HG03457 (cell line): Measurements from ENCODE around the gene NMUR1.

Source experiments
- ATAC-seq: cut with Tn5 transposase; IDR thresholded peaks from one replicate; pipeline ENCODE4 v1.9.1; 2021; ENCODE audit warnings: moderate number of reproducible peaks; ENCODE audit not compliant: unreplicated experiment

Gene NMUR1

DNA sequence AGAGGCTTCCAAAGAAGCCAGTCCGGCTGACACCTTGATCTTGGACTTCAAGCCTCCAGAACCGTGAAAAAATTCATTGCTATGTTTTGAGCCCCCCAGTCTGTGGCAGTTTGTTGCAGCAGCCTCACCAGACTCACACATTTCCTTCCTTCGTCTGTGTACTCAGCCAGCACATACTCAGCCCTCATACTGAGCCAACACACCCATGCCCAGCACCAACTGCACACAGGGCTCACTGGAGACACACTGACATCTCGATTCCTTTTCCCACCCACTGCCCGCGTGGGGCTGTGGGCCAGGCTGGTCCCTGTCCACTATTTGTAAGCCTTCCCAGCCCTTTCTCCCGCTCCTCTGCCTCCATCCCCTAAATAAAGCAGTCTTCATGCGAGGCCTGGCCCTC is 24.1 kb upstream of the NMUR1 start:
- no peak for ATAC-seq

DNA sequence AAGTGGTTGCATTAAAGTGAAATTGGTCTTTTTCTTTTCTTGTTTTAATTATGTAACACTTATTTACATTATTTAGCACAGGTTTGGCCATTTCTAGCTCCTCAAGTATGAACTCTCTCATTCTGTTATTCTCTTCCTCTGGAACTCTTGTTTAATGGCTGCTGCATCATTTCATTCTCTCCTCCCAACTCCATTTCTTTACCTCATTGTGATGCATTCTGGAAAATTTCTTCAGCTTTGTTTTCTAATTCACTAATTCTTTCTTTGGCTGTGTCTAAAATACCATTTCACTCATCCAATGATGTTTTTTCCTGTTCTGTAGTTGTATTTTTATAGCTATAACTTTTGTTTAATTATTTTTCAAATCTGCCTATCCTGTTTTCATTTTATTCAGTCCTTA is 22.5 kb upstream of the NMUR1 start:
- no peak for ATAC-seq

DNA sequence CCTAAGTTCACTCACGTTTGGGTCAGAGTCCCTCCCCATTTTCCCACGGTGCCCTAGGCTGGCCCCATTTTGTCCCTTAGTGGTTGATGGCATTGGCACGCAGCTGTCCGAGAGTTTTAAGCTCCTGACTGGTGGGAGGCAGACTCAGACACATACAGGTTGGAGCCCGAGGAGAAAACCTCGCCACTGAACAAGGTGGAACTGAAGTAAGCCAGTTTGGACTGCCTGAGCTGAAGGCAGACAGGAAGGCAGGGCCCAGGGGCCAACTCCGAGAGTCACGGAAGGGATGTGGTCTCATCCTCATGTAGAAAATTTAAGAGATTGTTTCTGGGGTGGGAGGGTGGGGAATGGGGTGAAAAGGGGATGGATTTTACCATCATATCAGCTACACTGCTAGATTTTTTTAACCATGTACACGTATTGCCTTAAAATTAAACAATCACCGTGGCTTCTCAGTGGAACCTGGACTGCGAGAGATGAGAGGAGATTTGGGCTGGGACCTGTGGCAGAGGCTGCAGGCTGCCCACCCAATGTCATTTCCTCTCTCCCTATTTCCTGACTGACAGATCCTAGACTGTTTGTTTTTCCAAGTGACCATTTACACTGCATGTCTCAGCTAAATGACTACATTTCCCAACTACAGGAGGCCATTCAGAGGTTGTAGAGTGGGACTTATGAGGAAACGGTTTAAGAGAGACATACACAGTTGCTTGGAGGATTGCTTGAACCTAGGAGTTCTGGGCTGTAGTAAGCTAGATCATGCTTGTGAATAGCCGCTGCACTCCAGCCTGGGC is 19.4 kb upstream of the NMUR1 start:
- ATAC-seq, result no peak

DNA sequence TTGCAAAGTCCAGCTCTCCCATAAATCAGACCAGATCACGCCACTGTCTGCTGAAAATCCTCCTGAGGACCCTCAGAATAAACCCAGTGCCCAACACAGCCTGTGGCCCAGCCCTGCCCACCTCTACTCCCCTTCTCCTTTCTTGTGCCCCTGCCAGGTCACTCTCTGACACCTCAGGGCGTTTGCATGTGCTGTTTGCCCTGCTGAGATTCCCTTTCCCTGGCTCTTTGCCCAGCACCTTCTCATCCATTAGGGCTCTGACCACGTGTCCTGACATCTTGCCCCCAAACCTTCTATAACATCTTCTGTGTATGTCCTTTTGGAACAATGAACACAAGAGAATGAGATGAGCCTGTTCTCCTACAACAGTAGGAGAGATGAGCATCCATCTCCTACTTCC is 18.5 kb upstream of the NMUR1 start:
- ATAC-seq, result no peak

DNA sequence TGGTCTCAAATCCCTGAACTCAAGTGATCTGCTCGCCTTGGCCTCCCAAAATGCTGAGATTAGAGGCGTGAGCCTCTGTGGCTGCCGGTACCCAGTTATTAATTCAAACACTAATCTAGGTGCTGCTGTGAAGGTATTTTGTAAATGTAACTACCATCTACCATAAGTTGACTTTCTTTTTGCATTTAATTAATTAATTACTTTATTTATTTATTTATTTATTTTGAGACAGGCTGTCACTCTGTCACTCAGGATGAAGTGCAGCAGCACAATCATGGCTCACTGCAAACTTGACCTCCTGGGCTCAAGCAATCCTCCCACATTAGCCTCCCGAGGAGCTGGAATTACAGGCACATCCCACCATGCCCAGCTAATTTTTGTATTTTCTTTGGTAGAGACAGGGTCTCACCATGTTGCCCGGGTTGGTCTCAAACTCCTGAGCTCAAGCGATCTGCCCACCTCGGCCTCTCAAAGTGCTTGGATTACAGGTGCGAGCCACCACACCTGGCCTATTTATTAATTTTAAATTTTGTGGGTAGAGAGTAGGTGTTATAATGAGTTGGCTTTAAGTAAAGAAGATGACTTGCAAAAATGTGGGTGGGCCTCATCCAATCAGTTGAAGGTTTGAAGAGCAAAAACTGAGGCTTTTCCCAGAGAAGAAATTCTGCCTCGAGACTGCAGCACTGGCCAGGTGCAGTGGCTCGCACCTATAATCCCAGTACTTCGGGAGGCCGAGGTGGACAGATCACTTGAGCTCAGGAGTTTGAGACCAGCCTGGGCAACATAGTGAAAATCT is 17.3 kb upstream of the NMUR1 start:
- no peak for ATAC-seq

DNA sequence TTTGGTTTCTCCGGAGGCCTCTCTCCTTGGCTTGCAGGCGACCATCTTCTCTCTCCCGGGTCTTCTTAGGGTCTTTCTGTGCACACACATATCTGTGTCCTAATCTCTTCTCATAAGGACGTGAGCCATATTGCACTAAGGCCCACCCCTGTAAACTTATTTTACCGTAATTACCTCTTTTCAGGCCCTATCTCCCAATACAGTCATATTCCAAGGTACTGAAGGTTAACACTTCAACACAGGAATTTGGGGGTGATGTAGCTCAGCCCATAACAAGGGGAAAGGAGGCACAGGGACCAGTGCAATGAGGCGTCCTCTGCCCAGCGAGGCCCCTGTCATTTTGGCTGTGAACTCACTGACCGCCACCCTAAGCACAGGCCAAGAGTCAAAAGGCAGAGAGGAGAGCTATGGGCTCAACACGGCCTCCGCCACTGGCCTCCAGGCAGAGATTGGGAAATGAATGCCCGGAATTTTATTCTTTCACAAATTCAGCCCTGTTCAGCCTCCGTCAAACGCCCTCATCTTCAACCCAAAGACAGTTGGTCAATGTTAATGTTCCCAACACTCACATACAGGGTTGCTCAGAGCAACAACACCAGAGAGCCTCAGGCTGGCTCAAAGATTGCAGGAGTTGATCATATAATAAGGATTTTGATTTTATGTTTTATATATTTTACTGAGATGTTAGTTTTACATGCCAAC is 15.9 kb upstream of the NMUR1 start:
- no peak for ATAC-seq

DNA sequence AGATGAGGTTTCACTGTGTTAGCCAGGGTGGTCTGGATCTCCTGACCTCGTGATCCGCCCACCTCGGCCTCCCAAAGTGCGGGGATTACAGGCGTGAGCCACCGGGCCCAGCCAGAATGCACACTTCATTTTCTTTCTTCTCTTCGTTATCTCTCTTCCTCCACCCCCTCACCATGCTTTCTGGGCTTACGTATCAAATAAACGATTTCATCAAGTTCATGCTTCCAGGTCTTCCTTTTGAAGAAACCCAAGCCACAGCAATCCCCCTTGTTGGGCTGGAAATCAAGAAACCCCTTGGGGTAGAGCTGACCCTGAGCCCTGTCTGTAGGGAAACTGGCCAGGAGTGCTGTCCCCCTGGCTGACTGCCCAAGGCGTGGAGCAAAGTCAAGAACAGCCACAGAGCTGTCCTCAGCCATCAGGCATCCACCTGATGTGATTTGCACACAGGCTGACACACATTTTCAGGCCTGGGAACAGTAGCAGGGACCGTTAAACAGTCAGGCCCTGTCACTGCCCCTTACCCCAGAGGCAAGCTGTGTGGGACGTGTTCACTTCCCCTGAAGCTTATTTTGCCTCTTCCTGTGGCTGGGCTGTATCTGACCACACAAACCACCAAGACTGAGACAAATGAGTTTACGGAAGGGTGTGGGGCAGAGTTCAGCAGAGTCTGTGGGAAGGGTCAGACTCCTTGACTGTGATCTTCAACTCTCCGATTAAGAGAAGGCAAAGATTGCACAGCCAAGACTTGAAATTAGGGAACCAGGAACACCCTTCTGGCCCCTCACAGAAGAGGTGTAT is 15.1 kb upstream of the NMUR1 start:
- ATAC-seq, result peak; percentile 98

DNA sequence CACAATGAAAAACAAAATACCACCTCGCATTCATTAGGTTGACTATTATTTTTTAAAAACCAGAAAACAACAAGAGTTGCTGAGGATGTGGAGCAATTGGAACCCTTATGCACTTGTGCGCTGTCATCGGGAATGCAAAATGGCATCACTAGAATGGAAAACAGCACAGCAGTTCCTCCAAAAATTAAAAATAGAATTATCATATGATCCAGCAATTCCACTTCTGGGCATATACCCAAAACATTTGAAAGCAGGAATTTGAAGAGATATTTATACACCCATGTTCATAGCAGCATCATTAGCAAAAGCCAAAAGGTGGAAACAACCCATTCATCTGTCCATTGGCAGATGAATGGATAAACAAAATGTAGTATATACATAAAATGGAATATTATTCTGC is 11.9 kb upstream of the NMUR1 start:
- no peak for ATAC-seq

DNA sequence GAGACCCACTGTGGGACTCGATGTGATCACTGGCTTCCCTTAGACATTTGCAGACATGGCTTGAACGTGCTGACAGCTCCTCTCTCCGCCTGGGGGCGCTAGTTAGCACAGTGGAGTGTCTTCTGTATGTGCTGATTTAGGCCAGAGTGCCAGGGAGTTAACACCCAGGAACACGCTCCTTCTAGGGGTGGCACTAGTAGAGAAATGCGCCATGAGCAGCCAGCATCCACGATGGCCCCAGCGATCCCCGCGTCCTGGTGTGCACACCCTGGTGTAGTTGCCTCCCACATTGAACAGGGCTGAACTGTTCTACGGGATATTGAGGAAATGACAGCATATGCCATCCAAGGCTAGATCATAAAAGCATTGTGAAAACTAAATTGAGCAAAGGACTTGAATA is 11.4 kb upstream of the NMUR1 start:
- ATAC-seq, result no peak

DNA sequence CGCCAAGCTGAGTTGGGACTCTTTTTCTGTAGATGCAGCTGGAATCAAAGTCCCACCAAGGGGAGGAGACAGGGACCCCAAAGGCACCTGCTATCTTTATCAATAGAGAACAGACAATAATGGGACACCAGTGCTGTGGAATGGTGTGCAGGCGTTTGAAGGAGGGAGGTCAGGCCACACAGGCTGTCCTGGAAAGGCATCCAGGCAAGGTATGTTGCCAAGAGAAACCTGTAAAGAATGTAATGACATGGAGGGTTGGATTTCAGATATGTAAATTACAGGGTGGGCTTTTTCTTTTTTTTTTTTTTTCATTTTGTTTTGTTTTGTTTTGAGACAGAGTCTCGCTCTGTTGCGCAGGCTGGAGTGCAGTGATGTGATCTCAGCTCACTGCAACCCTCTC is 9.7 kb upstream of the NMUR1 start:
- ATAC-seq, result no peak

DNA sequence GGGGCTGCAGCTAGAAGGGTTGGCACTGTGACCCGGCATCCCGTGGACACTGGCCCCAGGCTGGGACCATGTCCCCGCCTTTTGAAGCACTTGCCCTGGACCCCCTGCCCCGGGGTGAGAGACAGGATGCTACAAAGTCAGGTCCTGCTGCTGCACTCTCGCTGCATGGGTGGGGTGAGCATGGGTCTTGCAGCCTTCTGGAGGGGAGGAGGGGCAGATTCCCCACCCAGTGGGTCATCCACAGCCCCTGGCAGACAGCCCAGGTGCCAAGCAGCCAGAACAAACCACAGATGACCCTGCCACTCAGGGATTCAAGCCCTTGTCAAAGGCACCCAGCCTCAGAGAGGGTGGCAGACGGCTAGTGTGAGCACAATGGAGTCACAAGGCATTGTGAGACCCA is 5.7 kb upstream of the NMUR1 start:
- ATAC-seq, result no peak

DNA sequence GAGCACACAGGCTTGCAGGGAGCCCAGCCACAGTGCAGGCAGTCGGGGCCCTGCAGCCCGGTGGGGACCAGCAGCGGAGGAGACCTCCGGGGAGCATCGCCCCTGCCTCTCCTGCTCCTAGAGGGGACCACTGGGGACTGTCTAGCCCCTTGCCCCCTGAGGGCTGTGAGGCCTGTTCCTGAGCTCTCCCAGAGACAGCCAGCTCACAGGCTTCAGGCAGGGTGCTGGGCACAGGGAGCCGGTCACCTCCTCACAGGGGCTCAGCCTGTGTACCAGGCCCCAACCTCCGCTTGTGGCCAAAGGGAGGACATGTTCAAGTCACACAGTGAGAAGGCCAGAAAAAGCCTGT is 3.5 kb upstream of the NMUR1 start:
- no peak for ATAC-seq

DNA sequence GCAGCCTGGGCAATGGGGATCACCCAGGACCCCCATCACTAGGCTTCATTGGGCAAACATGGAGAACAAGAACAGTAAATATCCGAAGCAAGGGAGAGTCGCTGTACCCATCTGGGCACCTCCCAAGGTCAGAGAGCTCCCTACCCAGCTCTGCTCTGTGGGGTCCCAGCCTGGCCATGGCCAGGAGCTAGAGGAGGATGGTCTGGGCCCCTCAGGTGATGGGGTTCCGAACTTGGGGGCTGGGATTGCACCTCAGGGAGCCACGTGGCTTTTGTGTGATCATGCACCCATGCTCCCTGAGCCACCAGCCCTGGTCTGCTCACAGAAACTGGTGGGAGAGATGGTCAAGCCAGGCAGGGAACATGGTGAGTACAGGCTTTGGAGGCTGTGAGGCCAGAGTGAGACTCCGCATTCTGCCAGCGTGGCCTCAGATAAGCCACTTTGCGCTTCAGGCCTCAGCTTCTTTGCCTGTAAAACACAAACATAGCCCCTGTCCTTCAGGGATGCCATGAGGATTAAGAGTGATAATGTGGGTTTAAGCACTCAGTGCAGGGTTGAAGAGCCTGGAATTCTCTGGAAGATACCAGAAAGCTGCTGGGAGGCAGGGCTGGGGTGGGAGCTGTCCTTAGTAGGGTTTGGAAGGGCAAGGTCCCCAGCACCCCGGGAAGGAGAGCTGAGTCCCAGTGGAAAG is 3.0 kb upstream of the NMUR1 start:
- ATAC-seq, result no peak

DNA sequence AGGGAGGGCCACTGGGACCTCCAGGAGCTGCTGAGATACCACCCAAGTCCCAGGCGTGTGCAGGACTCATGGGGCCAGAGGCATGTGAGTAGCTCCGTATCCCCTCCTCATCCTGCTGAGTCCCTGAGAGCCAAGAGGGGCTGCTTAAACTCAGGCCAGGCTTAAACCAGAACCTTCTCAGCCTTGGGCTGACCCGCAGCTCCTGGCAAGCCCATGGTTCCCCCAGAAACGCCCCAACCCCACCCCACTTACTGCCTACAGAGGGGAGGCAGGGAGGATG is 2.5 kb upstream of the NMUR1 start:
- ATAC-seq, result no peak

DNA sequence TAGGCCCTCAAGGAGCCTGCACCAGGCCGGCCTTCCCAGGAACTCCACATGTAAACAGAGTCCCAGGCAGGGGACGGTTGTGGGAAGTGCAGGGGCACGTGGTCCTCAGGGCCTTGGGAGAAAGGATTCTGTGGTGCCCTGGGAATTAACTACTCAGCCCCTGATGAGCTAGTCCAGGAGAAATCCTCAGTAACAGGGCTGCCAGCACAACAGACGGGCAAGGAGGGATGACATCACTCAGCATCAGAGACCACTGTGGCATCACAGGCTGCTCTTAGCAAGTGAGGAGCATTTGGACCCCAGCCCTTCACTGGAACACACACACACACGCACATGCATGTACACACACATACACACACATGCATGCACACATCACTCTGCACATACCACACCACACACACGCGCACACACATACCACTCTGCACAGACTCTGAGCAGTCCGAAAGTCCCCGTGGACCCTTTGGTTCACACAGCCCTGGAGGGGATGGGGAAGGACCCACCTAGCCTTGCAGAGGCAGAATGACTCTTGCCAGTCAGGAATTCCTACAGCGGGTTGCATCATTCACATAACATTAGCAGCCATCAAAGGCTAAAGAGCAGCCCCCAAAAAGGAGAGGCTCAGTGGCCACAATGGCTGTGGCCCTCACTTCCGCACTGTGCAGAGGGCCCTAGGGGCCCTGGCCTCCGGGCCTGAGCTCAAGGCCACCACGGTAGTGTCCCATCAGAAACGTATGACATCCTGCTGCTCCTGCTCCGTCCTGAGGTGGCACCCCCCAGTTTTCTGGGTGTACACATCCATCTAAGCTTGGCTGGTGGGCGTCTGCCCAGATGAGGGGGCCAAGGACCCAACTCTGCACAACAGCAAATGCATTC is 1.9 kb upstream of the NMUR1 start:
- ATAC-seq, result no peak

DNA sequence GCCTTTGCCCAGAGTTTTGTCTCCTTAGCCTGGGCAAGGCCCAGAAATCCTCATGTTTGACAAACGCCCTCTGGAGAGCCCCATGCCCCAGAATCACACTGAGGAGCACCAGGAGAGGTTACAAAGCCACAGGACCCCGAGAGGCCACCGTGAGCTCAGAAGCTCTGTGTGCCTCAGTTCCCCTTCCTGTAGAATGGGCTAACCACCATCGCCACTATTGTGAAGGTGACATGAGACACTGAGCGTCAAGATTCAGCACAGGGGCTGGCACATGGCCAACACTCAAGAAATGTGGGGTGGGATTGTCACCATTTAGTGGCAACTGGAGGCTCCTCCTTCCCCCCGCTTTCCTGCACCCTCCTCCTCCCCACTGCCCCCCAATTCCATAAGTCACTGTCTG is 1.2 kb upstream of the NMUR1 start:
- ATAC-seq, result no peak

DNA sequence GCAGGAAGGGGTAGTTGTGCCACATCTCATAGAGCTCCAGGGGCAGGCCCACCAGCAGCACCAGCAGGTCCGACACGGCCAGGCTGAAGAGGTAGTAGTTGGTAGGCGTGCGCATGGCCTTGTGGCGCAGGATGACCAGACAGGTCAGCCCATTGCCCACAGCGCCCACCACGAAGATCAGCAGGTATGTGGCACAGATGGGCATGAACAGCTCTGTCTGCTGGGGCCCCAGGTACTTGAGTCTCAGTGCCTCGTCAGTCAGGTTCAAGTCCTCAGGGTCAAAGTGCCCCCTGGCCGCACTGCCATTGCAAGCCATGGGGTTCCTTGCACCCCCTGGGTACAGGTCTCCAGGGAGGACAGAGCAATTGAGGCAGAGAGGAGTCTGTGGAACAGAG is 1.6 kb downstream of the NMUR1 start:
- ATAC-seq, result no peak

DNA sequence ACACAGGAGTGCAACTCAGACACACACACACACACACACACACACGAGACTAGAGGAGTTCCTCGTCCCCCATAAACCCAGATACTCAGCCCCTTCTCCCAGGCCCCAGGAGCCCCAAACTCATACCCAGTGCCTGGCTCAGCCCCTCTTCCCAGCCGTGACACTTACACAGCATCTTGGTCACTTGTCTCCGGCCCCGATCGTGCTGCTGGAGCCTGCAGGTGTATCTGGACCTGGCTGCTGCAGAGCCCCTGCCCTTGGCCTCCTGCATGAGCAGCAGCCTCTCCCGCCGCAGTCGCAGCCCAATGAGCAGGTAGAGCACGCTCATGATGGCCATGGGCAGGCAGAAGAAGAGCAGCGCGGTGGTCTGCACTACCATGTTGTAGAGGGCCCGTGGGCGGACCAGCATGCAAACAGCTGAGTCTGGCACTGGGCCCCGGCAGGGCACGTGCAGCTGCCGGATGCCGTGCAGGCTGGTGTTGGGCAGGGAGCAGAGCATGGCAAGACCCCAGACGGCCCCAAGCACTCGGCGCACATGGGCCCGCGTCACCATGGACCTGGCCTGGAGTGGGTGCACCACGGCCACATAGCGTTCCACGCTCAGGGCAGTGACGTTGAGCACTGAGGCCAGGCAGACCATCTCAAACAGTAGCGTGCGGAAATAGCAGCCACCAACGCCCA is 2.1 kb downstream of the NMUR1 start:
- no peak for ATAC-seq

DNA sequence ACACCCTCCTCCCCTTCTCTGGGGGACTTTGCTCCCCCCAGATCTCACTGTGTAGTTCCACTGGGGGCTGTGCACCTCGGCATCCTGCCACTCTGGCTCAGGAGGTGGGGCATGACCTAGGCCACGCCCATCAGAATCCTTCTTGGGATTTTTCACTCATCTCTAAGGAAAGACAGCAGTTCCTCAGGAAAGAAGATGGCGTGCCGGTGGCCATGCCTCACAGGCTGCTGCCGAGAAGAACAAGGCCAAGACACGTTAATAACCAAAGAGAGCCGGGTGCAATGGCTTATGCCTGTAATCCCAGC is 3.2 kb downstream of the NMUR1 start:
- no peak for ATAC-seq
